Measurements from ENCODE around the gene MORN3.
A peak's percentile ranks its signal among the peaks of the same experiment; 100 is the strongest.
"Not testable (repeated sequence)": the region's sequence is repeated elsewhere in the genome, so short reads cannot be mapped to it uniquely, and the experiment has no call there.

Gene MORN3

DNA sequence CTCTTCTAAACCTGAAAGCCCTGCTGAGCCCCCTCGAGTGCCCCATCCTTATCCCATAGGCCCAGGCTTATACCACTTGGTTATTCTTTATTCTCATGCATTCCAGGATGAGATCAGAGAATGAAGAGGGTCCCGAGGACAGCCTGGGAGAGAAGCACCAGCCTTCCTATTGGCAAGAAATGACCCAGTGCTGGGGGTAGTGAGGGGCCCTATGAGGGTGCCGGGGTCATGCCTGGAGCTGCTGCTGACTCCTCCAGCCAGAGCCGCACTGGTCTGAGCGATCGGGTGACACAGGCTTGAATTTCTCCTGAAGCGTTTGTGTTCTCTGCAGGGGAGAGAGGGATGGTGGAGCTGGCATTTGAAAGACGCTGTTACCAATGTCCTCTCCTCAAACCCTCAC is 18.1 kb downstream of the MORN3 start:
- DNase-seq, result no peak
- in situ Hi-C loops (cut with MboI; ENCODE audit: low pct_unique_long_range_greater_than_20kb, low sequenced_read_pairs), result no loop called here

DNA sequence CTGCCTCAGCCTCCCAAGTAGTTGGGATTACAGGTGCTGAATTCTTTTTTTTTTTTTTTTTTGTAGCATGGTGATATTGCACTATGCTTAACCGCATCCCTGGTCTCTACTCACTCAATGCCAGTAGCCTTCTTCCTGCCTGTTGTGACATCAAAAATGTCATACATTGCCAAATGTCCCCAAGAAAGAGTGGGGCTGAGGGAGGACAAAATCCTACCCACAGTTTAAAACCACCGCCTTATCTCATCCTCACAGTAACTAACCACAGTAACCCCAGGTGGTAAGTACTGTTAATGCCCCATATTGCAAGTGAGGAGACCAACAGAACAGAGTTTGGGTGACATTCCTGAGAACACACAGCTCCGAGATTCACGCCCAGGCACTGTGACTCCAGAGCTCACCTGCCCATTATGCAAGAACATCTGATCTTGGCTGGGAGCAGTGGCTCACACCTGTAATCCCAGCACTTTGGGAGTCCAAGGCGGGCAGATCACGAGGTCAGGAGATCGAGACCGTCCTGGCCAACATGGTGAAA is 19.6 kb downstream of the MORN3 start:
- in situ Hi-C loops (cut with MboI; ENCODE audit: low pct_unique_long_range_greater_than_20kb, low sequenced_read_pairs), result no loop called here
- DNase-seq, result peak; percentile 98

DNA sequence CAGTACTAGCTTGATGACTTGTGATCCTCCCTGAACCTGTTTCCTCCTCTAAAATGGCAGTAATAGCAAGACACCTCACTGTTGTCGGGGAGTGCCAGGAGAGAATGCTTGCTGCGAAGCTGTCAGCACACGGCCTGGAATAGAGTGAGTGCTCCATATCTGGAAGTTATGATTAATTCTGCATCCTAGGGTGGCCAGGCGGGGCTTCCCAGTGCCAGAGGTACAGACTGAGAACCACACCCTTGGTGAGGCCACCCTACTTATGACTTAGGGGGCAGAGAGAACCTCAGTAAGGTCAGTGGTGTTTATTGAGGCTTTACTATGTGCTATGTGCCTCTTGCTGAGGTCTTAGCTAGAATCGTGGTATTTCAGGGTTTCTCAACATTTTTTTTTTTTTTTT is 20.1 kb downstream of the MORN3 start:
- DNase-seq, result no peak
- in situ Hi-C loops (cut with MboI; ENCODE audit: low pct_unique_long_range_greater_than_20kb, low sequenced_read_pairs), result no loop called here

DNA sequence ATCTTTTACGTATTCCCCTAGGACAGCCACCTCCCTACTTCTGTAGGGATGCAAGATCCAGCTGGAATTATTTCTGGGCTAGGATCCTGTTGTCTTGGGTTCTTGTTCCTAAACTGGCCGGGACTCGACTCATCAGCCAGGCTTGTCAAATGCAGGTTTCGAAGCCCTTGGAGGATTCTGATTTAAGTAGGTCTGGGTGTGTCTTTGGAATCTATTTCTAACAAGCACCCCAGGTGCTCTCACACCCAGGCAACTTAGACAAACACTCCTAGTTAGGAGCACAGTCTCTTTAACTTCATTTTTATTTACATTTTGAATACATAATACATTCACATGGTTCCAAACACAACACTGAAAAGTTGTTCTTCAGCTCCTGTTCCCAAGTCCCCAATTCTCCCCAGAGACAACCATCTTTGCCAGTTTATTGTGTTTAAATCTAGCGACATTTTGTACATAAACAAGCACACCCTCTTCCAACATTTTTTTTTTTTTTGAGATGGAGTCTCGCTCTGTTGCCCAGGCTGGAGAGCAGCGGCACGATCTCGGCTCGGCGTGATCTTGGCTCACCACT is 20.9 kb downstream of the MORN3 start:
- in situ Hi-C loops (cut with MboI; ENCODE audit: low pct_unique_long_range_greater_than_20kb, low sequenced_read_pairs), result no loop called here
- no peak for DNase-seq

DNA sequence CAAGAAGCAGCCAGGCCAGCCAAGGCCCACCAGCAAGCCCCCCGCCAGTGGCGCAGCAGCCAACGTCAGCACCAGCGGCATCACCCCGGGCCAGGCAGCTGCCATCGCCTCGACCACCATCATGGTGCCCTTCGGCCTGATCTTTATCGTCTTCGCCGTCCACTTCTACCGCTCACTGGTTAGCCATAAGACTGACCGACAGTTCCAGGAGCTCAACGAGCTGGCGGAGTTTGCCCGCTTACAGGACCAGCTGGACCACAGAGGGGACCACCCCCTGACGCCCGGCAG is 28.2 kb downstream of the MORN3 start:
- in situ Hi-C loops (cut with MboI; ENCODE audit: low pct_unique_long_range_greater_than_20kb, low sequenced_read_pairs), result no loop called here
- DNase-seq, result no peak

DNA sequence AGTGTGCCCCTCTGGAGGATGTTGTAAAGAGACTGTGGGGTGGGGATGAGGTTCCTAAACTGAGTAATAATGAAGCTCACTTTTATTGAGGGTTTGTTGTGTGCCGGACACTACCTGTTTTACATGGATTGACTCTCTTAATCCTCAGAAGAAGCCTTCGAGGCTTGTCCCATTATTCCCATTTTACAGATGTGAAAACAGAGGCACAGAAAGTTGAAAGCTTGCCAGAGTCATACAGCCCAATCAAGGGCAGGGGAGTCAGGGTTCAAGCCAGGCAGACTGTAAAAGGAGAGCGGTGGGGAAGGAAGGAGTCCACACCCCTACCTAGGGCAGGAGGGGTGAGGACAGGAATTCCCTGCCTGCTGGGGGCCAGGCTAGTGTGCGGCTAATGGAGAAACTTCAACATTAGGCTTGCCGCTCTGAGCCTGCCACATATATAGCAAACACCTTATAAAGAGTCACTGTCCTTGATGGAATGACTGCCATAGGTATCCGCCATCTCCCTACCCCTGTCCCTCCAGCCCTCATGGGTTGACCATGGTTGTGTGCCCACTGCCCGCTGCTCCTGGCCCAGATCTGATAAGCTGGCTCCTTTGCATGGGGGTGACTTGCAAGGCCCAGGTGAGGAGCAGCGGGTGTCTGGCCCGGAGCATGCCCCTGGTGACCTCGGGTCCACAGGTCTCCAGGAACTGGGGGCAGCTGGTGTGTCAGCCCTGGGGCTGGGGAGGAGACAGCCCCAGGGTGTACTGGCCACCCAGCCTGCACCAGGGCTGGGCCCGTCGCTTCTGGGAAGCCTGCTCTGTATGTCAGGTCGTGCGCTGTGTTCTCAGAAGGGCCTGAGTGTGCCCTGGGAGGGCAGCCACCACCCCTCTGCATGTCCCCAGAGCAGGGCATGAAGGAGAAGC is 30.9 kb downstream of the MORN3 start:
- in situ Hi-C loops (cut with MboI; ENCODE audit: low pct_unique_long_range_greater_than_20kb, low sequenced_read_pairs), result no loop called here
- no peak for DNase-seq

DNA sequence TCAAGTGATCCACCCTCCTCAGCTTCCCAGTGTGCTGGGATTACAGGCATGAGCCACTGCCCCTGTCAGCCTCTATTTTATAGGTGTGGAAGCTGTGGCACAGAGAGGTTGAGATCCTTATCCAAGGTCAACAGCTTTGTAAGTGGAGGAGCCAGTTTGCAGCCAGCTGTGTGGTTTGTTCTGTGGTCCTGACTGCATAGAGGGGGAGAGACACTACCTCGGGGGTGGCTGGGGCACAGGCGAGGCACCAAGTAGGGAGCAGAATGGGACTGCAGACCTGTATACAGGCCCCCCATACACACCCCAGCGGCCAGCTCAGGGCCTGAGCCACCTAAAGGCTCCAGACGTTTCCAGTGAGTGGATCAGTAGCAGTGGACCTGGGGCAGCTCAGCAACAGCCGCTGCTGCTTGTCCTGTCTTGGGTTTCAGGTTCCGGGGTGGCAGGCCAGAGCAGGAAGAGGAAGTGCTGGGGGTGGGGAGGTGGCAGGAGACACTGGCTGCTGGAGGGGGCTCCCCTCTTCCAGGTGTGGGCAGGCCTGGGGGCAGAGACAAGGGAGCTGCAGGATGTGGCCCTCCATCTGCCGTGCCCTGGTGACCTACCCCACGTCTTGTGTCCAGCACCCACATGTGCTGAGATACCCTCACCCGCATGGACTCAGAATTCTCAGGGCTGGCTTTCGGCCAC is 32.1 kb downstream of the MORN3 start:
- in situ Hi-C loops (cut with MboI; ENCODE audit: low pct_unique_long_range_greater_than_20kb, low sequenced_read_pairs), result no loop called here
- no peak for DNase-seq

DNA sequence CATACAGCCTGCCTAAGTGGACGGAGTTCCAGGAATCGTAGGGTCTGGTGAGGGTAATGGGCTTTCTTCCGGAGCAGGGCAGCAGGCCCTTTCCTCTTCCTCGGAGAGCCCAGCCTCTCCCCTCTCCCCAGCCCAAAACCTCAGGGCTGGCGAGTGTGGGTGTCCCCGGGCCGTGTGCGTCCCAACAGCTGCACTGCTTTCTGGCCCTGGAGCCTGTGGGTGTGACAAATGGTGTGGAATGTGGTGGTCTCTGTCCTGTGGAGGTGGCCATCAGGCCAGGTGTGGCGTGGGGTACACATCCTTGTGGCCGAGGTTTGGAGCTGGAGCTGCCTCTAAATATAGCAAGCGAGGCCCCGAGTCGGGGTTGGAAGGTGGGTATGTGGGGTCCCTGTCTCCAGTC is 34.6 kb downstream of the MORN3 start:
- in situ Hi-C loops (cut with MboI; ENCODE audit: low pct_unique_long_range_greater_than_20kb, low sequenced_read_pairs), result no loop called here
- no peak for DNase-seq

DNA sequence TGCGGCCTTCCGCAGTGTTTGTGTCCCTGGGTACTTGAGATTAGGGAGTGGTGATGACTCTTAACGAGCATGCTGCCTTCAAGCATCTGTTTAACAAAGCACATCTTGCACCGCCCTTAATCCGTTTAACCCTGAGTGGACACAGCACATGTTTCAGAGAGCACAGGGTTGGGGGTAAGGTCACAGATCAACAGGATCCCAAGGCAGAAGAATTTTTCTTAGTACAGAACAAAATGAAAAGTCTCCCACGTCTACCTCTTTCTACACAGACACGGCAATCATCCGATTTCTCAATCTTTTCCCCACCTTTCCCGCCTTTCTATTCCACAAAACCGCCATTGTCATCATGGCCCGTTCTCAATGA is 35.6 kb downstream of the MORN3 start:
- DNase-seq; in situ Hi-C loops (cut with MboI; ENCODE audit: low pct_unique_long_range_greater_than_20kb, low sequenced_read_pairs): not testable (repeated sequence)

DNA sequence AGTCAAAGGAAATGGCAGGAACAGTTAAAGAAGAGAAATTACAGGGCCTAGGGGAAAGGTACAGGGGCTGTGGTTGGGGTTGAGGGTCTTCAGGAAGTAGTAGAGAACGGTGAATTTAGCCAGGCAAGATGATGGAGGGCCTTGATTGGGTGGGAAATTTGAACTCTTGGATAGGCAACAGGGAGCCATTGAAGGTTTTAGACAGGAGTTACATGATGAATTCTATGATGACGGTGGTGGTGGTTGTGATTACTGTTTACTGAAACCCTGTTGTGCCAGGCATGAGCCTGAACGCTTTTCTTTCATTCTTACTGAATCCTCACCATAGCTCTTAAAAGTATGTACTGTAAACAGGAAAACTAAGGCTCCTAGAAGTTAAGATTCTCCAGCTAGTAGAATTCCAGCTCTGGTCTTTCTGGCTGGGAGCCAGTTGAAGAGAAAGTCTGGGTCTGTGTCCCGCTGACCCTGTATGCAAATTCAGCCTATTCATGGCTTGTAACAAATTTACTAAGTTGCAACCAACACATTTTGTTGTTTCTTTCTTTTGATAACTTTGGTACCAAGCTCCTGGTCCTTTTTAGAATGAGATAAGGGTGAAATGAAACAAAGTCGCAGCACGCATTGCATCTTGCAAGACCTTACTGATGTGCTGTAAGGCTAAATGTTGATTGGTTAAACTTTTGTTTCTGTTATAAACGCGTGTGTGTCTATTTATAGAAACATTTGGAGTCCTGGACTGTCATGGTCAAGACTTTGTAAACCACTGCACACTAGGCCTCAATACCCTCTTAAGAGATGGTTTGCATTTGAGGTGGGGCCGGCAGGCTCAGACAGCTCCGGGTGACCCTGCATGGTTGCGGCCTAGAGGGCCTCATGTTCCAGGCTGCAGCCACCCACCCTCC is 37.1 kb downstream of the MORN3 start:
- DNase-seq, result no peak
- in situ Hi-C loops (cut with MboI; ENCODE audit: low pct_unique_long_range_greater_than_20kb, low sequenced_read_pairs), result no loop called here

DNA sequence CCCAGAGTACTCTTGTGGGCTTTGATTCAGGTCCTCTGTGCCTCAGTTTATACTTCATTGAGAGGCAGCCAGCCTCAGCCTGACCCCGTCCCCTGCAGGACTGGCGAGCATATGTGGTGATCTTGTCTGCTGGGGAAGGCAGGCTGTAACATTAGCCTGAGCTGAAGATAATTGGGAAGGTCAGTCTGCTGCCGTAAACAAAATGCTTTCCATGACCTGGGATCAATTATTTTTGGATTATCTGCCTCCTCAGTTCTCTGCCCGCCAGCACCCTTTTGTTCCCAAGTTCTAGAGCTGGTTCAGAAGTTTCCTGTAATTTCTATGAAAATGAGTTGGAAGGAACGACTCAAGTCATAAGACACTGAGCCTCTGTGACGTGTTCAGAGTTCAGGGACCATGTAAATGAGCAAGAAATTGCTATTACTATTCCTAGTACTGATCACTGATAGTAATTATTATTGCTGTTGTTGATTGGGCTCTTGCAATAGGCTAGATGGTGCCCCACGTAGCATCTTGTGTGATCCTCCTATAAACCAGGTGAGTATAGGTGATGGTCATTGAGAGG is 38.6 kb downstream of the MORN3 start:
- in situ Hi-C loops (cut with MboI; ENCODE audit: low pct_unique_long_range_greater_than_20kb, low sequenced_read_pairs), result no loop called here
- no peak for DNase-seq

DNA sequence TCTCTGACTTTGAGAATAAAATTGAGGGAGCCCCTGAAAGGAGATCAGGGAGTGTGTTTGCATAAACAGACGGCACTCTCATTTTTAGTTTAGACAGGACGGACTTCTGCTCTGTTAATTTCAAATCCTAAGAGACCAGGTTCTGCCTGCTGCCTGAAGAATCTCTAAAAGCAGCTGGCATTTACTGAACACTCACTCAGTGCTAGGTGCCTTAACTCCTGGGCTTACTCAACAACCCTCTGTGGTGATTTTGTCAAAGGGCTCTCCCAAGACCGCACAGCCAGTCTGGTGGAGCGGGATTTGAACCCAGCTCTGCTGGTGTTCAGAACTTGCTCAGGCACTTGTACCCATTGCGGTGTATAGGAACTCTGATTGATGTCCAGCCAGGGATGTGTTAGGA is 40.9 kb downstream of the MORN3 start:
- DNase-seq, result peak; percentile 44
- in situ Hi-C loops (cut with MboI; ENCODE audit: low pct_unique_long_range_greater_than_20kb, low sequenced_read_pairs), result no loop called here

DNA sequence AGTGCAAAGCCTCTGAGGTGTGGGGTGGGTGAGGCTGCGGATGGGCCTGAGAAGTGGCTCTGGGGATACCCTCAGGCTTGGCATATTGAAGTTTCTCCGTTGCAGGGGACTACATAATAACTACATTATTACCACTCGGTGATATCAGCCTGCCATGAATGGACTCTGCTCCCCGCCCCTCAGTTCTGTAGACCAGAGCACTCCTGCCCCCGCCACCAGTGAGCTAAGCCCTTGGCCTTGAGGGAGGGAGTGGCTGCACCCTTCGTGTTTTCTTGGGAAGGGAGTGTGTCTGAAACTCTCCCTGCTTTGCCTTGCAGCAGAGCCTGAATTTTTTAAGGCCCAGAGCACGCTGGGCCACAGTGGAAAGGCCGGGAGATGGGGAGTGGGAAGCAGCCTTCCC is 41.4 kb downstream of the MORN3 start:
- no peak for DNase-seq
- in situ Hi-C loops (cut with MboI; ENCODE audit: low pct_unique_long_range_greater_than_20kb, low sequenced_read_pairs), result no loop called here

DNA sequence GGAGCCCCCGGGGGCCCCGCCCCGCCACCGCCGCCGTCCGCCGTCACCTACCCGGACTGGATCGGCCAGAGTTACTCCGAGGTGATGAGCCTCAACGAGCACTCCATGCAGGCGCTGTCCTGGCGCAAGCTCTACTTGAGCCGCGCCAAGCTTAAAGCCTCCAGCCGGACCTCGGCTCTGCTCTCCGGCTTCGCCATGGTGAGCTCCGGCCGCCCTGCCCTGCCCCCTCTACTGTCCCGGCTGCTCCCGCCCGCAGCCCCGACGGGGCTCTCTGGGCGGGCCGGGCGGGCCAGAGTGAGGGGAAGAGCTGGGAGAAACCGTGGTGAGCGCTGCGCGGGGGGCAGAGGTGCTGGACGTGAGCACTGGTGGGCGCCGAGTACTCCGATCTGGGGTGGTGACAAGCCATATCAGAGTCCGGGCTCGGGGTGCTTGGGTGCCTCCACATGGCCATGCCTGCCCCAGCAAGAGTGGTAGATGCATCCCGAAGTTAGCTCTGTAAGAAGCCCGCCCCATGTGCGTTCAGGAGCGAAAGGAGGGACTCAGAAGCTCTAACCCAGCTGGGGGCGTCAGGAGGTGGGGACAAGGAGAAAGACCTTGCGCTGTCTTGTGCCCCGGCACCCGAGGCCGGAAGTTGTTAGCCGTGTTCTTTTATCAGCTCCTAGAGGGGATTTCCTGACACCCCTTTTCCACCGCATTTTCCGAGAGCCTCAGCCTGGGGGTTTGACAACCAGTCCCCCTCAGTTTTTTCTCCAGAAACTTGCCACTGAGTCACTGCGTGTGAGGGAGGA is 42.4 kb downstream of the MORN3 start:
- DNase-seq, result peak; percentile 81
- in situ Hi-C loops (cut with MboI; ENCODE audit: low pct_unique_long_range_greater_than_20kb, low sequenced_read_pairs), result no loop called here

DNA sequence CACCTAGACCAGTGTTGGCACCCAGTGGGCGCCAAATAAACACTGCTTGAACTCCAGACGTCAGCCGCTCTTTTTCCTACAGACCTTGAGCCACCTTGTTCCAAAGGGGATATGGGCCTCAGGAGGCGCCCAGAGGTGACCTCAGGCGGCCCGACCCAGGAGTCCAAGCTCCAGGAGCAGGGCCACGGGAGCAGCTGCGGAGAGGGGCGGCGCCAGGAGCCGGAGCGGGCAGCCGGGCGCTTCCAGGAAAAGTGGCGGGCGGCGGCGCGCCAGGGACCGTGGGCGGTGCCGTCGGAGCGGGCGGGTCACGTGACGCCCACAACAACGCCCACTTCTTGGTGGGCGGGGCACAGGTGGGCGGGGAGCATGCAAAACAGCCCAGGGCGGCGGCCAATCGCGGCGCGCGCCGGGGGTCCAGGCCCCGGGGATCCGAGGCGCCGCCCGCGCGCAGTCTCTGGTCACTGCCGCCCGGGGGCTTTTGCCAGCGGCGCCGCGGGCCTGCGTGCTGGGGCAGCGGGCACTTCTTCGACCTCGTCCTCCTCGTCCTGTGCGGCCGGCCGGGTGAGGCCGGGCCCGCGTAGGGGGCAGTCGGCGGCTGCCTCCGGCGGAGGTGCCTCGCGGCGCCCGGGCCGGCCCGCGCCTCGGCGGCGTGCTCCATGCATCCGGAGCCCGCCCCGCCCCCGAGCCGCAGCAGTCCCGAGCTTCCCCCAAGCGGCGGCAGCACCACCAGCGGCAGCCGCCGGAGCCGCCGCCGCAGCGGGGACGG is 43.2 kb downstream of the MORN3 start, which contains the start of gene ORAI1:
TSS of gene ORAI1 (plus strand) at position 444 of the 766 bp plus-strand sequence.
- in situ Hi-C loops (cut with MboI; ENCODE audit: low pct_unique_long_range_greater_than_20kb, low sequenced_read_pairs), result no loop called here
- DNase-seq, result peak; percentile 96

DNA sequence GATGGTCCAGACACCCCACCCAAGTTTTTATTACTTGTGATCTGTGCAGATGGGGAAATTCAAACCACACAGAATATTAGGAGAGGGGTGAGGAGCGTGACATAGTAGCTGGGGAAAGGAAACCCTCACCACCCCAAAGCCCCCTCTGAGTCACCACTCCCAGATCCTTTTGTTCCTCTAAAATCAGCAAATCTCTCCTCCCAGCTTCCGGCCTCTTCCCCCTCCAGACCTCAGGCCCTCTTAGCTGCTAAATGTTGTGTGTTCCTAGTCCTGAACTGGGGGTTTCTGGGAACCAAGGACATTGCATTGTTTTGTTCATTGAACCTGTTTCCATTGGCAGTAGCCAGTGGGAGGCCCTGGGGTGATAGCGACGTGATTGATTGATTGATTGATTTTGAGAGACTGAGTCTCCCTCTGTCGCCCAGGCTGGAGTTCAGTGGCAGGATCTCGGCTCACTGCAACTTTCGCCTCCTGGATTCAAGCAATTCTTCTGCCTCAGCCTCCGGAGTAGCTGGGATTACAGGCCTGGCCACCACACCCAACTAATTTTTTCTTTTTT is 49.0 kb downstream of the MORN3 start:
- in situ Hi-C loops (cut with MboI; ENCODE audit: low pct_unique_long_range_greater_than_20kb, low sequenced_read_pairs), result no loop called here
- DNase-seq, result peak; percentile 90

DNA sequence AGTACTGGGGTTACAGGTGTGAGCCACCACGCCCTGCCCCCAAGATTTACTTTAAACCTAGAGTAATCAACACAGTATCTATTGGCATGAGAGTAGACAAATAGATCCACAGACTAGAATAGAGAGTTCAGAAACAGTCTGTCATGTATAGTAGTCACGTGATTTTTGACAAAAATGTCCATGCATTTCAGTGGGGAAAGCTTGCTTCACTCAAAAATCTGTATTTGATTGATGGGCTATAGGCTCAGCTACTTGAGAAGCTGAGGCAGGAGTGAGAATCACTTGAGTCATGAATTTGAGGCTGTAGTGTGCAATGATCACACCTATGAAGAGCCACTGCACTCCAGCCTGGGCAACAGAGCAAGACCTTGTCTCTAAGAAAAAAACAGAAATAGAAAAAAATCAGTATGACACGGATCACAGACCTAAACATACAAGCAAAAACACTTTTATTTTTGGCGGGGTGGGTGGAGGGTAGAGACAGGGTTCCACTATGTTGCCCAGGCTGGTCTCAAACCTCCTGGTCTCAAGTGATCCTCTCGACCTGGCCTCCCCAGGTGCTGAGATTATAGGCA is 50.7 kb downstream of the MORN3 start:
- in situ Hi-C loops (cut with MboI; ENCODE audit: low pct_unique_long_range_greater_than_20kb, low sequenced_read_pairs), result no loop called here
- no peak for DNase-seq

All from KBM-7 (cell line).